Chondrocyte (in vitro differentiated cells): Measurements from ENCODE around the gene HCN2. TPM values are rescaled to one million over a fixed set of nuclear protein-coding genes. Genes with fewer than 3 reads are reported as not detected.

Source experiments
- DNase-seq: peaks from one replicate; pipeline ENCODE4 v3.0.0; 2021; ENCODE audit warnings: mixed read lengths, low spot score
- H3K27ac Mint-ChIP-seq: one replicate; pipeline ENCODE4 v1.8.0; 2021; ENCODE audit warnings: mild to moderate bottlenecking, moderate library complexity, mixed read lengths; ENCODE audit not compliant: unreplicated experiment
- H3K27me3 Mint-ChIP-seq: 2 replicates; pipeline ENCODE4 v1.8.0; 2021; ENCODE audit warnings: low read depth, mixed read lengths
- H3K36me3 Mint-ChIP-seq: 2 replicates; pipeline ENCODE4 v1.8.0; 2021; ENCODE audit warnings: low read depth, mixed read lengths
- H3K4me1 Mint-ChIP-seq: 2 replicates; pipeline ENCODE4 v1.8.0; 2021; ENCODE audit warnings: low read depth, mild to moderate bottlenecking, mixed read lengths
- H3K4me3 Mint-ChIP-seq: one replicate; pipeline ENCODE4 v1.8.0; 2021; ENCODE audit warnings: mild to moderate bottlenecking, moderate library complexity, mixed read lengths; ENCODE audit not compliant: unreplicated experiment
- H3K9me3 Mint-ChIP-seq: 2 replicates; pipeline ENCODE4 v1.8.0; 2021; ENCODE audit warnings: low read depth, mixed read lengths
- total RNA-seq: library from RNA; stranded (reverse); gene quantifications from 3 replicates; pipeline ENCODE4 v1.2.1, GENCODE V29; 2021
- TF ChIP-seq, protein P1 (sequence below): fragments of 200-600 bp; sonication (generic); IDR thresholded peaks from 2 replicates; pipeline ENCODE4 v1.5.0; 2021; ENCODE audit warnings: antibody characterized with exemption, mild to moderate bottlenecking, moderate library complexity

The HCN2 gene
- total RNA-seq, 1 donor from 2014 or later, result 6.2 TPM

- Mint-ChIP-seq H3K4me1 (peaks cover 10% of the 10 kb centered on the region), H3K9me3 (no peaks in the 10 kb centered on the region), H3K4me3 (no peak overlapping the region), H3K36me3 (no peaks in the 10 kb centered on the region), H3K27ac (peak overlapping the region; percentile 65), H3K27me3 (peaks cover 16% of the 10 kb centered on the region)
- DNase-seq, result no peak
- TF ChIP-seq, protein P1, sequence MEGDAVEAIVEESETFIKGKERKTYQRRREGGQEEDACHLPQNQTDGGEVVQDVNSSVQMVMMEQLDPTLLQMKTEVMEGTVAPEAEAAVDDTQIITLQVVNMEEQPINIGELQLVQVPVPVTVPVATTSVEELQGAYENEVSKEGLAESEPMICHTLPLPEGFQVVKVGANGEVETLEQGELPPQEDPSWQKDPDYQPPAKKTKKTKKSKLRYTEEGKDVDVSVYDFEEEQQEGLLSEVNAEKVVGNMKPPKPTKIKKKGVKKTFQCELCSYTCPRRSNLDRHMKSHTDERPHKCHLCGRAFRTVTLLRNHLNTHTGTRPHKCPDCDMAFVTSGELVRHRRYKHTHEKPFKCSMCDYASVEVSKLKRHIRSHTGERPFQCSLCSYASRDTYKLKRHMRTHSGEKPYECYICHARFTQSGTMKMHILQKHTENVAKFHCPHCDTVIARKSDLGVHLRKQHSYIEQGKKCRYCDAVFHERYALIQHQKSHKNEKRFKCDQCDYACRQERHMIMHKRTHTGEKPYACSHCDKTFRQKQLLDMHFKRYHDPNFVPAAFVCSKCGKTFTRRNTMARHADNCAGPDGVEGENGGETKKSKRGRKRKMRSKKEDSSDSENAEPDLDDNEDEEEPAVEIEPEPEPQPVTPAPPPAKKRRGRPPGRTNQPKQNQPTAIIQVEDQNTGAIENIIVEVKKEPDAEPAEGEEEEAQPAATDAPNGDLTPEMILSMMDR, result no peak
Observed at GRCh38 chr19:593505-593904, 3.8 kb downstream of the HCN2 start.

DNA sequence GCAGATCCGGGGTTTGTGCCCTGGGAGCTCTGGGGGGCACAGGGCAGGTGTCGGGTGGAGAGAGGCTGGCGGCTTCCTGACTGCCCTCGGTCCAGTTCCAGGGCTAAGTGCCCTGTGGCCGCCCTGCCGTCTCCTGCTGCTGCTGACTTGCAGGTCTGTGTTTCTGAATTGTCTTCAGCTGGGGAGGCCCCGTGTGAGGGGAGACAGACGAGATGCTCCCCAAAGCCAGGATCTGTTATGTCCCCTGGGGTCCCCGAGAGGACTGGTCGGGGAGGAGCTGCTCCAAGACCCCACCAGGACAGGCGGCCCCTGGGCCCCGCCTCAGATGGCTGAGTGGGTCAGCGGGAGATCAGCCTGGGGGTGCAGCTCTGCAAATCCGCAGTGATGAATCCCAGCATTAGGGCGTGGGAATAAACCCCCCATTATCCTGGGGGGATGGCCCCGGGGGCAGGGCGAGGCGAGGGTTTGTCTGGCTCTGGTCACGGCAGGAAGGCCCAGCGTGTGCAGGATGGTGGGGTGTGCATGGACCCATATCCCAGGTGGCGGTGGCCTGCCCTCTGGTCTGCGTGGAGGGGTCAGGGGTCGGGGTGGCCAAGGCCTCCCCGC is 4.7 kb downstream of the HCN2 start:
- H3K4me3 Mint-ChIP-seq, result no peak overlapping the region
- DNase-seq, result no peak
- H3K27ac Mint-ChIP-seq, result no peak overlapping the region
- peaks cover 16% of the 10 kb centered on the region for H3K27me3 Mint-ChIP-seq
- TF ChIP-seq, protein P1, result no peak
- peaks cover 8% of the 10 kb centered on the region for H3K4me1 Mint-ChIP-seq
- H3K9me3 Mint-ChIP-seq, result no peaks in the 10 kb centered on the region
- no peaks in the 10 kb centered on the region for H3K36me3 Mint-ChIP-seq

- Mint-ChIP-seq H3K4me1 (peaks cover 5% of the 10 kb centered on the region), H3K36me3 (no peaks in the 10 kb centered on the region), H3K4me3 (no peak overlapping the region), H3K27ac (no peak overlapping the region), H3K27me3 (peaks cover 14% of the 10 kb centered on the region), H3K9me3 (no peaks in the 10 kb centered on the region)
- TF ChIP-seq, protein P1, result no peak
- no peak for DNase-seq
Observed at GRCh38 chr19:595326-596262, 5.9 kb downstream of the HCN2 start.

DNA sequence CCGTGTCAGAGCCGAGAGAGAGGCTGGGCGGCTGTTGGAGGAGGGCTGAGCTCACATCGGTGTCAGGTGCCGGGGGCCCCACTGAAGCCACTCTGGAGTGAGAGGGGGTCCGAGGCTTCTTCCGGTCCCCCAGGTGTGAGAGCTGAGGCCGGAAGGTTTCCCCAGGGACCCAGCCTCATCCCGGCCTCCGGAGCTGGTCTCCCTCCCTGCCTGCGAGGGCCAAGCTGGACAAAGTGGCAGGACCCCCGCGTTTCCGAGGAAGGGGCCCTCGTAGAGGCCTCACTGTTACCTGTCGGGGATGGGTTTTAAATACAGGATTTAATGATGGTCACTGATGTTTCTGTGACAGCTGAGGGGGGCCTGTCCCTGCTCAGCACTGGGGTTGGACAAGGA is 6.6 kb downstream of the HCN2 start:
- peaks cover 3% of the 10 kb centered on the region for H3K4me1 Mint-ChIP-seq
- TF ChIP-seq, protein P1, result no peak
- peaks cover 12% of the 10 kb centered on the region for H3K27me3 Mint-ChIP-seq
- no peaks in the 10 kb centered on the region for H3K36me3 Mint-ChIP-seq
- H3K4me3 Mint-ChIP-seq, result no peak overlapping the region
- H3K27ac Mint-ChIP-seq, result no peak overlapping the region
- no peaks in the 10 kb centered on the region for H3K9me3 Mint-ChIP-seq
- no peak for DNase-seq

GRCh38 chr19:597406-598315 is 8.0 kb downstream of the HCN2 start:
- no peaks in the 10 kb centered on the region for H3K9me3 Mint-ChIP-seq
- TF ChIP-seq, protein P1, result no peak
- H3K27me3 Mint-ChIP-seq, result peaks cover 9% of the 10 kb centered on the region
- H3K27ac Mint-ChIP-seq, result no peak overlapping the region
- no peak for DNase-seq
- H3K4me3 Mint-ChIP-seq, result no peak overlapping the region
- H3K4me1 Mint-ChIP-seq, result no peaks in the 10 kb centered on the region
- no peaks in the 10 kb centered on the region for H3K36me3 Mint-ChIP-seq
